Measurements from ENCODE around the gene NUDT14.

Gene NUDT14

GRCh38 chr14:105161309-105161708, 19.8 kb downstream of the NUDT14 start:
- H3K4me3 ChIP-seq (ENCODE audit: low read depth, low read length) = no peak overlapping the region
- DNase-seq (ENCODE audit: low read depth) = no peak
- no peak for TF ChIP-seq CTCF (IDR thresholded peaks at IDR 0.05; ENCODE audit: low read depth, low read length, missing control alignments)

GRCh38 chr14:105160776-105161175, 20.3 kb downstream of the NUDT14 start:
- DNase-seq (ENCODE audit: low read depth) = no peak
- no peak overlapping the region for H3K4me3 ChIP-seq (ENCODE audit: low read depth, low read length)
- TF ChIP-seq CTCF (IDR thresholded peaks at IDR 0.05; ENCODE audit: low read depth, low read length, missing control alignments) = no peak

- no peak overlapping the region for H3K4me3 ChIP-seq (ENCODE audit: low read depth, low read length)
- no peak for DNase-seq (ENCODE audit: low read depth)
- TF ChIP-seq CTCF (IDR thresholded peaks at IDR 0.05; ENCODE audit: low read depth, low read length, missing control alignments) = no peak
Measured at GRCh38 chr14:105159344-105159743, 21.8 kb downstream of the NUDT14 start.

GRCh38 chr14:105158794-105159193, 22.3 kb downstream of the NUDT14 start:
- DNase-seq (ENCODE audit: low read depth) = no peak
- no peak overlapping the region for H3K4me3 ChIP-seq (ENCODE audit: low read depth, low read length)
- TF ChIP-seq CTCF (IDR thresholded peaks at IDR 0.05; ENCODE audit: low read depth, low read length, missing control alignments) = no peak

- TF ChIP-seq CTCF (IDR thresholded peaks at IDR 0.05; ENCODE audit: low read depth, low read length, missing control alignments) = no peak
- DNase-seq (ENCODE audit: low read depth) = no peak
- no peak overlapping the region for H3K4me3 ChIP-seq (ENCODE audit: low read depth, low read length)
Measured at GRCh38 chr14:105157872-105158271, 23.2 kb downstream of the NUDT14 start.

- no peak for TF ChIP-seq CTCF (IDR thresholded peaks at IDR 0.05; ENCODE audit: low read depth, low read length, missing control alignments)
- H3K4me3 ChIP-seq (ENCODE audit: low read depth, low read length) = no peak overlapping the region
- no peak for DNase-seq (ENCODE audit: low read depth)
Measured at GRCh38 chr14:105156414-105157375, 24.4 kb downstream of the NUDT14 start.
